Activated CD4-positive, alpha-beta T cell treated with anti-CD3 and anti-CD28 coated beads for 36 hours (primary cell): Measurements from ENCODE around the gene LRRFIP2. TPM values are rescaled to one million over a fixed set of nuclear protein-coding genes. Genes with fewer than 3 reads are reported as not detected.

Experiments used
- ATAC-seq: fragments of 200-7000 bp; cut with Tn5 transposase; one replicate; pipeline ENCODE4 v1.10.0; 2021; ENCODE audit warnings: mild to moderate bottlenecking, moderate library complexity
- CTCF ChIA-PET: fragments of 350-600 bp; sonication (Branson Sonifier 250); formaldehyde crosslinking; loops from one replicate; lab custom pipeline; 2021; ENCODE audit warnings: antibody characterized with exemption; lab: Charles Lee
- POLR2A ChIA-PET: fragments of 350-600 bp; sonication (Branson Sonifier 250); formaldehyde crosslinking; loops from one replicate; lab custom pipeline; 2021; ENCODE audit warnings: antibody characterized with exemption, inconsistent platforms; lab: Charles Lee
- DNase-seq: peaks from one replicate; pipeline ENCODE4 v3.0.0-alpha.2; 2020
- H3K27ac Mint-ChIP-seq: one replicate; pipeline ENCODE4 v1.8.0; 2021; ENCODE audit warnings: mixed read lengths
- H3K27me3 Mint-ChIP-seq: one replicate; pipeline ENCODE4 v1.8.0; 2021; ENCODE audit warnings: mixed read lengths
- H3K36me3 Mint-ChIP-seq: one replicate; pipeline ENCODE4 v1.8.0; 2021; ENCODE audit warnings: low read depth, mixed read lengths
- H3K4me1 Mint-ChIP-seq: one replicate; pipeline ENCODE4 v1.8.0; 2021; ENCODE audit warnings: mixed read lengths
- H3K4me3 Mint-ChIP-seq: one replicate; pipeline ENCODE4 v1.8.0; 2021; ENCODE audit warnings: mild to moderate bottlenecking, moderate library complexity, mixed read lengths
- H3K9me3 Mint-ChIP-seq: one replicate; pipeline ENCODE4 v1.8.0; 2021; ENCODE audit warnings: low read depth, mixed read lengths
- intact Hi-C, 2 experiments: fragments of 100-400 bp; cut with DNase I in 1 of 2; cut with micrococcal nuclease in 1 of 2; formaldehyde crosslinking; loops; one replicate each; pipeline versions ENCODE4 v1.14.2 to v1.15.1; 2022 to 2024; cut with DNase I, micrococcal nuclease
- total RNA-seq, 2 experiments: library from RNA; stranded (reverse); gene quantifications; one replicate each; pipeline ENCODE4 v1.2.3, GENCODE V29; 2021

Gene LRRFIP2
- total RNA-seq, 2 experiments from 2014 or later = 20.6 to 25.1 TPM

DNA sequence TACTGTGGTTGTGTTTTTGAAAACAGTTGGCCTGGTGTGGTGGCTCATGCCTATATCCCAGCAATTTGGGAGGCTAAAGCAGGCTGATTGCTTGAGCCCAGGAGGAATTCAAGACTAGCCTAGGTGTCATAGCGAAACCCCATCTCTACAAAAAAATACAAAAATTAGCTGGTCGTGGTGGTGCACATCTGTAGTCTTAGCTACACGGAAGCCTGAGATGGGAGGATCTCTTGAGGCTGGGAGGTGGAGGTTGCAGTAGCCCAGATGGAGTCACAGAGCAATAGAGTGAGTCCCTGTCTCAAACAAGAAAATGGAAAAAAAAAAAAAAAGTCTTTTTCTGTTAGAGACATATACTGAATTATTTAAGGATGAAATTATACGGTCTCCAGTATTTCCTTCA, 14.7 kb upstream of the LRRFIP2 start:
- POLR2A ChIA-PET = no interaction called here
- H3K27ac Mint-ChIP-seq = no peak overlapping the region
- H3K4me1 Mint-ChIP-seq = no peaks in the 10 kb centered on the region
- no peaks in the 10 kb centered on the region for H3K27me3 Mint-ChIP-seq
- CTCF ChIA-PET = interaction anchor here (0.6 kb wide), 1 partner anchor 166 kb away, joined by 3 read pairs; no protein-coding TSS in a partner anchor
- H3K4me3 Mint-ChIP-seq = no peak overlapping the region
- no peak for DNase-seq
- ATAC-seq = no peak
- no peaks in the 10 kb centered on the region for H3K9me3 Mint-ChIP-seq
- H3K36me3 Mint-ChIP-seq = no peaks in the 10 kb centered on the region
- intact Hi-C loops = no loop called here

- CTCF ChIA-PET = interaction anchor here (0.9 kb wide), 2 partner anchors 9 to 195 kb away, joined by 3 read pairs; no protein-coding TSS in a partner anchor
- POLR2A ChIA-PET = no interaction called here
These were observed 9.6 kb upstream of the LRRFIP2 start for GRCh38 chr3:37183976-37184375.

DNA sequence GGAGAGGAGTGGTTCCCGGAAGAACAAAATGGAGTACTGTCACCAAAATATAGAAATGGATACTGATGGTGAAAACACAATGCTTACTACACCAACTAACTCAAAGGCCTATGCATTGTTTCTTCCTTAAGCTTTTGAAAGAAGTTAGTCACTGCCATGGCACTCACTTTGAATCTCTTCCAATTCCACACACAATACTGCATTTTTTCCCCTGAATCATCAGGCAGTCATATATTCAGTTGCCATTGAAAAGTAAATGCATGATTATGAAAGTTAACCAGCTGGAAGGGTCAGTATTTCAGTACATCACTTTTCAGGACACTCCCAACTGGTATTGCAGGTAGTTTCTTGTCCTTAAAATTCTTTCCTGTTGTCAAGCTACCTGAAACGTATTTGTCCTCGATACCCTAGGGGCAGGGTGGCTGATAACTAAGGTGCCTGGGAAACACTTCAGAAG, 9.0 kb upstream of the LRRFIP2 start:
- ChIA-PET CTCF (interaction anchor here (0.9 to 1.1 kb wide), 3 partner anchors 10 to 194 kb away, joined by 3 read pairs; no protein-coding TSS in a partner anchor), POLR2A (no interaction called here)
- DNase-seq (no peak), ATAC-seq (no peak)
- H3K4me3 Mint-ChIP-seq = no peak overlapping the region
- intact Hi-C loops = no loop called here
- H3K9me3 Mint-ChIP-seq = no peaks in the 10 kb centered on the region
- no peaks in the 10 kb centered on the region for H3K36me3 Mint-ChIP-seq
- H3K4me1 Mint-ChIP-seq = peaks cover 16% of the 10 kb centered on the region
- H3K27ac Mint-ChIP-seq = no peak overlapping the region
- H3K27me3 Mint-ChIP-seq = no peaks in the 10 kb centered on the region

More at GRCh38 chr3:37183976-37184375, 9.6 kb upstream of the LRRFIP2 start:
- intact Hi-C loops = no loop called here
- Mint-ChIP-seq H3K9me3 (no peaks in the 10 kb centered on the region), H3K4me1 (peaks cover 15% of the 10 kb centered on the region), H3K27ac (no peak overlapping the region), H3K36me3 (no peaks in the 10 kb centered on the region), H3K27me3 (no peaks in the 10 kb centered on the region), H3K4me3 (no peak overlapping the region)
- no peak for ATAC-seq
- DNase-seq = no peak

DNA sequence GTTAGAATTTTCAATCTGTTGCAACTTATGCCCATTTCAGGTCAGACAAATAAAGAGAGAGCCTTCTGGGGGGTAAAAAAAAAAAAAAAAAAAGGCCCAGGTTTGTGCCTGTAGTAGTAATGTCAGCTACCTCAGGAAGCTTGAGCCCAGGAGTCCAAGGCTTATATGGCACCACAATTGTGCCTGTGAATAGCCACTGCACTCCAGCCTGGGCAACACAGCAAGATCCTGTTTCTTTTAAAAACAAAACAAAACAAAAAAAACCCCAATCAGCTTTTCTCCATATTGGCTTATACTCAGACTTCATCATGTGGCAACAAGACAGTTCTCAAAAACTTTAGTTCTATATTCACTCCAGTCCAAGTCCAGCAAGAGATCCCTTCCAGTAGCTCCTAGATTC, 8.4 kb upstream of the LRRFIP2 start:
- peaks cover 21% of the 10 kb centered on the region for H3K4me1 Mint-ChIP-seq
- DNase-seq = no peak
- no peak overlapping the region for H3K4me3 Mint-ChIP-seq
- CTCF ChIA-PET = interaction anchor here (1.1 kb wide), 1 partner anchor 14 kb away, joined by 3 read pairs; no protein-coding TSS in a partner anchor
- no peaks in the 10 kb centered on the region for H3K9me3 Mint-ChIP-seq
- no peaks in the 10 kb centered on the region for H3K27me3 Mint-ChIP-seq
- ATAC-seq = no peak
- H3K27ac Mint-ChIP-seq = no peak overlapping the region
- intact Hi-C loops = no loop called here
- POLR2A ChIA-PET = no interaction called here
- H3K36me3 Mint-ChIP-seq = no peaks in the 10 kb centered on the region

DNA sequence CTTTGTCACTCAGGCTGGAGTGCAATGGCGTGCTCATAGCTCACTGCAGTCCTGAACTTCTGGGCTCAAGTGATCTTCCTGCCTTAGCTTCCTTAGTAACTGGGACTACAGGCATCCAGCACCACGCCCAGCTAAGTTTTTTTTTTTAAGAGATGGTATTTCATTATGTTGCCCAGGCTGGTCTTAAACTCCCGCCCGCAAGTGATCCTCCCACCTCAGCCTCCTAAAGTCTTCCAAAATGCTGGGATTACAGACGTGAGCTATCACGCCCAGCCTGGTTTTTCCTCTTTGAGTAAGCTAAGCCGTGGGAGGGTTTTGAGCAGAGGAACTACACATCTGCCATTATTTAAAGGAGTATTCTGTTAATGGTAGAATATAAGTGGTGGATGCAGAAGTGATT, 7.4 kb upstream of the LRRFIP2 start:
- no peaks in the 10 kb centered on the region for H3K36me3 Mint-ChIP-seq
- ATAC-seq (no peak), DNase-seq (no peak)
- no peaks in the 10 kb centered on the region for H3K9me3 Mint-ChIP-seq
- no peak overlapping the region for H3K27ac Mint-ChIP-seq
- no peaks in the 10 kb centered on the region for H3K27me3 Mint-ChIP-seq
- ChIA-PET POLR2A (no interaction called here), CTCF (no interaction called here)
- no peak overlapping the region for H3K4me3 Mint-ChIP-seq
- peaks cover 32% of the 10 kb centered on the region for H3K4me1 Mint-ChIP-seq
- intact Hi-C loops = no loop called here

DNA sequence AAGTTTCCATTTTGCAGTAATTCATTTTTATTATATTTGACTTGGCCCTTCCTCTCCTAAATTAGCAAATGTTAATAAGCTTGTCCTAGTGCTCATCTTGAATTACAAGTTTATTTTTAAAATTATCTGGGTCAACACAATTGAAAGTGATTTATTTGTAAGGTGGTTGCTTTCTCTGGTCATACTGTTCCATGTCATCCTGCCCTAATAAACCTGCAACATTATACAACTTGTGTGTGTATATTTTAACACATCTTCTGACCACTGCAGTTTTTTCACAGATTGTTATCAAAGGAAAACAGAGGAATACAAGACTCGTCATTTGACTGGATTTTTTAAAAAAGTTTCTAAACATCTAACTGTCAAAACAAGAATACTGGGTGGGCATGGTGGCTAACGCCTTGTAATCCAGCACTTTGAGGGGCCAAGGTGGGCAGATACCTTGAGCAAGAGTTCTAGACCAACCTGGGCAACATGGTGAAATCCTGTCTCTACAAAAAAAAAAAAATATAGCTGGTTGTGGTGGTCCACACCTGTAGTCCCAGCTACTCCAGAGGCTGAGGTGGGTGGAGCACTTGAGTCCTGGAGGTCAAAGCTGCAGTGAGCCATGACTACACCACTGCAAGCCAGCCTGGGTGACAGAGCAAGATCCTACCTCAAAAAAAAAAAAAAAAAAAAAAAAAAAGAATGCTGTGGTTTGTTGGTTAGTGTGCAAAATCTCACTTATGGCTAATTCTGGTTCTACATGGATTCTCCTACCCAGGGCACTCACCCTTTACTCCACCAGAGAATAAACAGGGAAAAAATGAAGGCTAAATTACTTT, 5.0 kb upstream of the LRRFIP2 start:
- H3K9me3 Mint-ChIP-seq = no peaks in the 10 kb centered on the region
- DNase-seq = peak; percentile 8
- ATAC-seq = no peak
- ChIA-PET POLR2A (no interaction called here), CTCF (no interaction called here)
- peaks cover 39% of the 10 kb centered on the region for H3K4me1 Mint-ChIP-seq
- intact Hi-C loops = no loop called here
- H3K36me3 Mint-ChIP-seq = peaks cover 2% of the 10 kb centered on the region
- H3K27ac Mint-ChIP-seq = no peak overlapping the region
- no peaks in the 10 kb centered on the region for H3K27me3 Mint-ChIP-seq
- no peak overlapping the region for H3K4me3 Mint-ChIP-seq

GRCh38 chr3:37173806-37174205, 576 bp downstream of the LRRFIP2 start:
- Mint-ChIP-seq H3K27me3 (no peaks in the 10 kb centered on the region), H3K9me3 (no peaks in the 10 kb centered on the region), H3K4me3 (peak overlapping the region; percentile 8), H3K4me1 (peaks cover 42% of the 10 kb centered on the region), H3K36me3 (peaks cover 22% of the 10 kb centered on the region), H3K27ac (no peak overlapping the region)
- ATAC-seq (no peak), DNase-seq (no peak)
- ChIA-PET CTCF (interaction anchor here (0.7 to 1.5 kb wide), 4 partner anchors 10 to 56 kb away, joined by 3 to 7 read pairs (median 3); no protein-coding TSS in a partner anchor), POLR2A (no interaction called here)
- intact Hi-C loops = loop anchor here (1.0 kb wide), 4 partner anchors 11 to 262 kb away; partner anchors contain the start of genes EPM2AIP1 (in 1 of the 2) and MLH1 (in 1 of the 2)

- CTCF ChIA-PET = no interaction called here
- Mint-ChIP-seq H3K4me3 (no peak overlapping the region), H3K4me1 (peaks cover 25% of the 10 kb centered on the region), H3K27me3 (no peaks in the 10 kb centered on the region), H3K27ac (no peak overlapping the region), H3K9me3 (no peaks in the 10 kb centered on the region), H3K36me3 (peaks cover 22% of the 10 kb centered on the region)
- POLR2A ChIA-PET = no interaction called here
- DNase-seq (no peak), ATAC-seq (no peak)
- intact Hi-C loops = no loop called here
These were observed 3.2 kb downstream of the LRRFIP2 start for GRCh38 chr3:37171144-37171543.

- intact Hi-C loops = no loop called here
- no peak overlapping the region for H3K4me3 Mint-ChIP-seq
- peaks cover 22% of the 10 kb centered on the region for H3K36me3 Mint-ChIP-seq
- peaks cover 25% of the 10 kb centered on the region for H3K4me1 Mint-ChIP-seq
- CTCF ChIA-PET = no interaction called here
- POLR2A ChIA-PET = interaction anchor here (0.6 kb wide), 1 partner anchor 11 kb away, joined by 3 read pairs; no protein-coding TSS in a partner anchor
- no peaks in the 10 kb centered on the region for H3K27me3 Mint-ChIP-seq
- no peak overlapping the region for H3K27ac Mint-ChIP-seq
- no peaks in the 10 kb centered on the region for H3K9me3 Mint-ChIP-seq
- DNase-seq = no peak
- ATAC-seq = no peak
These were observed 3.9 kb downstream of the LRRFIP2 start for GRCh38 chr3:37170513-37170912.

GRCh38 chr3:37170060-37170459, 4.3 kb downstream of the LRRFIP2 start:
- Mint-ChIP-seq H3K27me3 (no peaks in the 10 kb centered on the region), H3K4me3 (no peak overlapping the region), H3K9me3 (no peaks in the 10 kb centered on the region), H3K36me3 (peaks cover 22% of the 10 kb centered on the region), H3K4me1 (peaks cover 22% of the 10 kb centered on the region), H3K27ac (no peak overlapping the region)
- intact Hi-C loops = no loop called here
- ATAC-seq (no peak), DNase-seq (no peak)
- ChIA-PET POLR2A (interaction anchor here (0.6 kb wide), 1 partner anchor 10 kb away, joined by 3 read pairs; no protein-coding TSS in a partner anchor), CTCF (no interaction called here)

DNA sequence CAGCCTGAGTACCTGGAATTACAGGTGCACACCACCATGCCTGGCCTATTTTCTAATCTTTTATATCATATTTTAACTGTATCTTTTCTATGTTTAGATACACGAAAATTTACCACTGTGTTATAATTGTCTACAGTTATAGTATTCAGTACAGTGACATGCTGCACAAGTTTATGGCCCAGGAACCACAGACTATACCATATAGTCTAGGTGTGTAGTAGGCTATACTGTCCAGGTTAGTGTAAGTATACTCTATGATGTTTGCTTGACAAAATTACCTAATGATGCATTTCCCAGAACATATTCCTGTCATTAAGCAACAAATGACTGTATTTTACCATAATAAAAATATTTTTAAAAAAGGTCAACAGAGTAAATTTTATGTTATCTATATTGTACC, 5.5 kb downstream of the LRRFIP2 start:
- Mint-ChIP-seq H3K4me3 (no peak overlapping the region), H3K27me3 (no peaks in the 10 kb centered on the region), H3K36me3 (peaks cover 20% of the 10 kb centered on the region), H3K27ac (no peak overlapping the region), H3K9me3 (no peaks in the 10 kb centered on the region), H3K4me1 (peaks cover 17% of the 10 kb centered on the region)
- DNase-seq = no peak
- intact Hi-C loops = no loop called here
- CTCF ChIA-PET = no interaction called here
- no peak for ATAC-seq
- POLR2A ChIA-PET = no interaction called here
